HG02870 (cell line): ENCODE results near the gene NDUFAF2.
"Not testable (repeated sequence)": the region's sequence is repeated elsewhere in the genome, so short reads cannot be mapped to it uniquely, and the experiment has no call there.

ENCODE experiments used
- ATAC-seq: cut with Tn5 transposase; IDR thresholded peaks from one replicate; pipeline ENCODE4 v1.9.1; 2021; ENCODE audit warnings: mild to moderate bottlenecking, moderate library complexity; ENCODE audit not compliant: unreplicated experiment

Gene NDUFAF2, protein sequence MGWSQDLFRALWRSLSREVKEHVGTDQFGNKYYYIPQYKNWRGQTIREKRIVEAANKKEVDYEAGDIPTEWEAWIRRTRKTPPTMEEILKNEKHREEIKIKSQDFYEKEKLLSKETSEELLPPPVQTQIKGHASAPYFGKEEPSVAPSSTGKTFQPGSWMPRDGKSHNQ

DNA sequence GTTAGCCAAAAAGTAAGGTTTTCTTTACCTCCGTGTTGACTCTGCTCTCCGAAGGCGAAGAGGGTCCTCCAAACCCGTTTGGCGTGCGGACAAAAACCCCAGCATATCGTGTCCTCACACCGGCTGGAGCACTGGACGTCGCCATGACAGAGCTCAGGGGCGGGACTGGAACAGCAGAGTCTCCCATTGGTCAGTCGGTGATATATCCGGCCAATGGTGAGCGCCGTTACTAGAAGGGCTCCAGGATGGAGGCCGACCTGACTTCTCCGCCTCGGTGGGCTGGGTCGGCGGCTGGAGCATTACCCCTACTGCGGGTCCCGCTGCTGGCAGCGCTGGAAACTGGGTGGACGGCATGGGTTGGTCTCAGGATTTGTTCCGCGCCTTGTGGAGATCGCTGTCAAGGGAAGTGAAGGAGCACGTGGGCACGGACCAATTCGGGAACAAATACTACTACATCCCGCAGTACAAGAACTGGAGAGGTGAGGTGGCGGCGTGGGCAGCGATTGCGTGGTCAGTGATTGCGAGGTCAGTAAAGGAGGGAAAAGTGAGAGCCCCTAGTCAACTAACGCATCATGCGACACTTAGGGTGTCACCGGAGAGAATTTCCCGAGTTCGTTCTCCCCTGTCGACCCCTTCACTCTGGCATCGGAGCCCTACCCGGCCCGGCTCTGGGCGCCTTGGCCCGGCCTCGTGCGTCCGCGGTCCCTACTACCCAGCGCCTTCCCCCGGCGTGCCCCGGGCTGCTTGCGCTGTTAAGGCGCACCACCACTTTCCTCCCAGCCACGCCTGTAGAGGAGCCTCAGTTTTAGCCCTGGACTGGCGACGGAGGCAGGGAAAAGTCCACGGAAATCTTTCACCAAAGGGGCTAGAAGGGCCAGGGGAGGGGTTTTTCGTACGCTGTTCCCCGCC is at the start of gene NDUFAF2, which contains the start of gene ERCC8:
NDUFAF2 (plus strand) TSS at position 302 of the 909 bp plus-strand sequence; CDS start at position 353, 51 bp downstream.
ERCC8 (minus strand) TSS at position 167 of the 909 bp plus-strand sequence; CDS start at position 105, 62 bp downstream.
- ATAC-seq, result peak; percentile 99

DNA sequence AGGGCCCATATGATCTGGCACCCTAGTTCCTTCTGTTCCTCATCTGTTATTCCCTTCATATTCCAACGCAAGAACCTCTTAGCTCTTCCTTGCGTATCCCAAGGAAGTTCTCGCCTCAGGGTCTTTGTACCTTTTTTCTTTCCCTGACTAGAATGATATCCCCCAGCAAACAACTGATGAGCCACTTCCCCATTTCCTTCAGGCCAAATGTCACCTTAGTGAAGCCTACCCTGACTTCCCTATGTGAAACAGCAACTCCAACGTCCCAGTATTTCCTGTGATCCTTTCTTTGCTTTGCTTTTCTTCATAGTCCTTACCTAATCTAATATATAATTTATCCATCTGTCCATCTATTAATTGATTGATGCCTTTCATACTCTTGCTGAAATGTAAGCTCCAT is 48.0 kb upstream of the NDUFAF2 start:
- ATAC-seq, result no peak

- no peak for ATAC-seq
These were observed 41.6 kb upstream of the NDUFAF2 start for GRCh38 chr5:60903356-60903755.

DNA sequence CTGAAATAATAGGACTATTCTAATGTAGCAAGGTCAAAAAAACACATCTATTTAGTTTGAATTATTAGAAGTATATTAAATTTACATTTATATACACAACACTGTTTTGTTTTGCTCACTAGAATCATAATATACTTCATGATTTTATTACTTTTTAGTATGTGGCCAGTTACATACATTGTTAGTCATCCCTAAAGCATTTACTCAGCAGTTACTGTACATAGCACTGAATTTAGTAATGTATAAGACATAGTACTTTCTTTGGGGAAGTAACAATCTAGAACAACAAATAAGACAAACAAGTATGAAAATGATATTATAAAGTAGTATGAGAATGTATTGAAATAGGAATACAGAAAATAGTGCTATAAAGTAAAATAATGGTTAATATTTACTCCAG is 28.4 kb upstream of the NDUFAF2 start:
- no peak for ATAC-seq

DNA sequence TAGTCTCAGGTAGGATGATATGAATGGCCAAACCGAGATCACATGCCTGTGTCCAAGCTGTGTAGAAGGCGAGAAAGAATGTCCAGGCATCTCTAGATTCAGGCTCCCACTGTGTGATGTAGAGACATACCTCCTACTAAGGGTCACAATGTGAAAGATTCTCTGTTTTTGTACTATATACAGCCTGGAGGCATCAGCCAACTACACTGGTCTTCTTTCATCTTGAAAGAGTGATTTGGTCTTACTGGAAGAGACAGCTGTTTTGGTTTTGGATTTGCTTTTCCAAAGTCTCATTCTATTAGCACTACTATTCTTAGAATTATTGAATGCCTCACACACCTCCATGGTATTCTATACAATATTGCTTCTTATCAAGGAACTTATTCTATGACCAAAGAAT is 26.5 kb upstream of the NDUFAF2 start:
- no peak for ATAC-seq

- ATAC-seq, result no peak
These were observed 17.6 kb upstream of the NDUFAF2 start for GRCh38 chr5:60927450-60927849.

DNA sequence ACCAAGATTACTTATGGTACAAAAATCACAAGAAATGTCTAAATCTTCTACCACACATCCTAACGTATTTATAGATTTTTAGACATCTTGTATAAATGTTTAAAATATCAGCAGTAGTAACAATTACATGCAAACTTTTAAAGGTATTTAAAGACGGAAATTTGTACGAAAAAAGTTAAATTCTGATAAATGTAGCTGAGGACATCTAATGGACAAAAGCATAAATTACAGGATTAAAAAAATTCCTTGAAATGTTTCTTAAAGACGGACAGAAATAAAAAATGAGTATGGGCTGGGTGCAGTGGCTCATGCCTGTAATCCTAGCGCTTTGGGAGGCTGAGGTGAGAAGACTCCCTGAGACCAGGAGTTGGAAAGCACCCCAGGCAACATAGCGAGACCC is 16.0 kb upstream of the NDUFAF2 start:
- ATAC-seq, result no peak

DNA sequence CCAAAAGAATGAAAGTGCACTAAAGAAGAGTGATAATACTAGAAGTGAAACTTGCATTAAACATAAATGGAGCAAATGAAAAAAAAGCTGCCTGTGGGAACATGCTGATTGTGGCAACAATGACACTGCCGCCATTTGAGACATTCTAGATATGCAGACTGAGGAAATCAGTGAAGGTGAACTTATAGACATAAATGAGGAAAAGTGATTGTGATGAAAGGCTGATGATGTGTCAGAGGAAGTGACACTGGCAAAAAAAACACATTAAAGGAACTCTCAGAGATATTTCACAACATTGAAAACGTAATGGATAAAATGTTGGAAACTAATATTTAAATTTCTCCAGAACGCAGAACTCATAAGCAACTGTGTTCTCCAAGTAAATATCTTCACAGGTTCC is 1.4 kb upstream of the NDUFAF2 start:
- no peak for ATAC-seq

GRCh38 chr5:60945813-60946187 is 795 bp downstream of the NDUFAF2 start:
- ATAC-seq, result peak; percentile 20

- no peak for ATAC-seq
These were observed 3.7 kb downstream of the NDUFAF2 start for GRCh38 chr5:60948738-60949137.

DNA sequence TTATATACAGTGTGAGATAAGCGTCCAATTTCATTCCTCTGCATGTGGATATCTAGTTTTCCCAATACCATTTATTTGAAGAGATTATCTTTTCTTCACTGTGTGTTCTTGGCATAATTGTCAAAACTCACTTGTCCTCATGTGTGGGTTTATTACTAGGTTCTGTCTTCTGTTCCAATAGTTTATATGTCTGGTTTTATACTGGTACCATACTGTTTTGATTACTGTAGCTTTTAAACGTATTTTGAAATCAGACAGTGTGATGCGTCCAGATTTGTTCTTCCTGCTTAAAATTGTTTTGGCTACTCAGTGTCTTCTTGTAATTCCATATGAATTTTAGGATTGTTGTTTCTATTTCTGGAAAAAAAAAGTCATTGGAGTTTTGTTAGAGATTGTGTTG is 10.2 kb downstream of the NDUFAF2 start:
- no peak for ATAC-seq

GRCh38 chr5:60958088-60958487 is 13.1 kb downstream of the NDUFAF2 start:
- no peak for ATAC-seq

DNA sequence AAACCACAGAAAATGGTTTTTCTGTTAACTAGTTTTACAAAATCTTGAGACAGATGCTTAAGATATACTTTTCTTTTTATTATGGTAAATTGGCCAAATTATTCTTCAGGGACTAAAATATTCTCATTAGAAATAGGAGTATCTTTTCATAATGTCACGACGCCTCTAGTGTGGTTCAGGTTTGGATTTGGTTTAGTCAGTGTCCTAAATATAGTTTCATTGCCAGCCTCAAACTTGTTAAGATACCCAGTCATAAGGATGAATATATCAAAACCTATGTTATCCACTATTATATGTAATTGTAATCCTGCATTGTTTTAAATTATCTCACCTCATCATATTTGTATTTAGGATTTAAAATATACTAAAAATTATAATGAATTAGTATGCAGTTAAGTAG is 13.7 kb downstream of the NDUFAF2 start:
- no peak for ATAC-seq

GRCh38 chr5:60959156-60959555 is 14.2 kb downstream of the NDUFAF2 start:
- ATAC-seq, result no peak

GRCh38 chr5:60960591-60960990 is 15.6 kb downstream of the NDUFAF2 start:
- no peak for ATAC-seq

GRCh38 chr5:60961685-60962084 is 16.7 kb downstream of the NDUFAF2 start:
- ATAC-seq, result no peak

GRCh38 chr5:60972231-60972630 is 27.2 kb downstream of the NDUFAF2 start:
- ATAC-seq, result no peak

DNA sequence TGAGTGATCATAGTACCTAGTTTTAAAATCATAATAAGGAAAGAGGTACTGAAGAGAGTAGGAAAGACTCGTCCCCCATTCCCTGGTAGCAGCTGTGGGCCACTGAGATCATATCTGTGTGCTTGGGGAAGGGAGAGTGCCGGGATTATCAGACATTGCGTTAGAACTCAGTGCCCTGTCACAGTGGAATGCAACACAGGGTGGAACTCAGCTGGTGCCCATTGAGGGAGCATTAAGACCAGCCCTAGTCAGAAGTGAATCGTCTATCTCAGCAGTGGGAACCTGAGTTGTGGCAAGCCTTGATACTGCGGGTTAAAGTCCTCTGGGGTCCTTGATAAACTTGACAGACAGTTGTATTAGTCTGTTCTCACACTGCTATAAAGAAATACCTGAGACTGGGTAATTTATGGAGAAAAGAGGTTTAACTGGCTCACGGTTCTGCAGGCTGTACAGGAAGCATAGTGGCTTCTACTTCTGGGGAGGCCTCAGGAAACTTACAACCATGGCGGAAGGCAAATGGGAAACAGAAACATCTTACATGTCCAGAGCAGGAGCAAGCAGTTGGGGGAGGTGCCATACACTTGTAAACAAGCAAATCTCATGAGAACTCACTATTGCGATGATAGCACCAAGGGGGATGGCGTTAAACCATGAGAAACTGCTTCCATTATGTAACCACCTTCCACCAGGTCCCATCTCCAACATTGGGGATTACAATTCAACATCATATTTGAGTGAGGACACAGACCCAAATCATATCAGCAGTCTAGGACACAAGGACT is 33.1 kb downstream of the NDUFAF2 start:
- no peak for ATAC-seq

DNA sequence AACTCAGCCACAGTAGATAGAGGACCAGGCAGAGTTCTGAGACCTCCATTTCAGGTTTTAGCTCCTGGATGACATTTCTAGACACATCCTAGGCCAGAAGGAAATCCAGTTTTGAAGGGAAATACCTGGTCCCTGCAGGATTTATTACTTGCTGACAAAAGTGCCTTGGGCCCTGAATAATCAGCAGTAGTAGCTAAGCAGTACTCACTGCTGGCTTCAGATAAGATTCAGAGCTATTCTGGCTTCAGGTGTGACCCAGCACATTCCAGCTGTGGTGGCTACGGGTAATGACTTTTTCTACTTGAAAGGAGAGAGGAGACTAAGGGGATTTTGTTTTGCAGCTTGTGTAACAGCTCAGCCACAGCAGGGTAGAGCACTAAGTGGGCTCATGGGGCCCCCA is 34.0 kb downstream of the NDUFAF2 start:
- ATAC-seq, result no peak

DNA sequence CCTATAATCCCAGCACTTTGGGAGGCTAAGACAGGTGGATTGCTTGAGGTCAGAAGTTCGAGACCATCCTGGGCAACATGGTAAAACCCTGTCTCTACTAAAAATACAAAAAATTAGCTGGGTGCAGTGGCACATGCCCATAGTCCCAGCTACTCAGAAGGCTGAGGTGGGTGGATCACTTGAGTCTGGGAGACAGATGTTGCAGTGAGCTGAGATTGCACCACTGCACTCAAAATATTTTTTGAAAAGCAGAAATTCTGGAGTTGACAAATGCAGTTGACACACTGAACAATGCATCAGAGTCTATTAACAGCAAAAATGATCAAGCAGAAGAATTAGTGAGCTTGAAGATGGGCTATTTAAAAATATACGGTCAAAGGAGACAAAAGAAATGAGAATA is 35.5 kb downstream of the NDUFAF2 start:
- no peak for ATAC-seq

- ATAC-seq, result not testable (repeated sequence)
These were observed 37.1 kb downstream of the NDUFAF2 start for GRCh38 chr5:60982127-60982526.
